ENCODE data around the gene FGF19. TPM values are rescaled to one million over a fixed set of nuclear protein-coding genes. Genes with fewer than 3 reads are reported as not detected.

Gene FGF19
- total RNA-seq, 1 experiment from 2014 or later = not detected

- no peak for DNase-seq (ENCODE audit: low read depth)
Observed at GRCh38 chr11:69718147-69718546, 14.3 kb upstream of the FGF19 start.

DNA sequence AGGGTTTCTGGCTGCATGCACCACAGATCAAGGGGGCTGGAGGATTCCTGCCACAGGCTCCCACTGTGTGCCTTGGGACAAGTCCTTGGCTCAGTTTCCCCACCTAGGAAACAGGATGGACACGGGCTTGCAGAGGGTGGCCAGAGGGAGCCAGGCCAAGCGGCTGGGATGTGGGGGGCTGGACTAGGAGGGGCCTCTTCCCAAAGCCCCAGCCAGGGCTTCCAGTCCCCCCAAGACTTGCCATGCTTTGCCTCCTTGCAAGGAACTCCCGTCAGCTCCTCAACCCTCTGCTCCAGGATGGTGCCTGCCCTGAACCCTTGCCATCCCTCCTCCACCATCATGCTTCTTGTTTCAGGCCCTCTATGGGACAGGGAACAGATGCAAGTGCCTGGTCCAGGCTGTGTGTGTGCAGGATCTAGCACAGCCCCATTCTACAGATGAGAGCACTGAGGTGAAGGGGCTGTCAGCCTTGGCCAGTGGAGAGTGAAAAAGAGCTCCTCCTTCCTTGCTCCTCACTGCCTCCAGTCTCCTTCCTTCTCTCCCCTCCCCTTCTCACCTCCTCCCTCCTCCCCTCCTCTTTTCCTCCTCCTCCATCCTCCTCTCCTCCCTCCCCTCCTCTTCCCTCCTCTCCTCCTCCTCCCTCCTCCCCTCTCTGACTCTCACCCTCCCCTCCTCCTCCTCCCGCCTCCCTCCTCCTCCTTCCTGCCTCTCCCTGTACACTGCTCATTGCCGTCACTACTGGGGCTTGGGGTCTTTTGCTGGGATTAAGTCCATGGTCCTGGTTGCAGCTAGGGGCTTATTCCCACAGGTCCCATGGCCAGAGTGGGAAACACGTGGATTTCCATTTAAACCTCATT is 13.3 kb upstream of the FGF19 start:
- DNase-seq (ENCODE audit: low read depth) = no peak

- no peak for DNase-seq (ENCODE audit: low read depth)
Observed at GRCh38 chr11:69716099-69716498, 12.3 kb upstream of the FGF19 start.

- DNase-seq (ENCODE audit: low read depth) = no peak
Observed at GRCh38 chr11:69715446-69715845, 11.6 kb upstream of the FGF19 start.

DNA sequence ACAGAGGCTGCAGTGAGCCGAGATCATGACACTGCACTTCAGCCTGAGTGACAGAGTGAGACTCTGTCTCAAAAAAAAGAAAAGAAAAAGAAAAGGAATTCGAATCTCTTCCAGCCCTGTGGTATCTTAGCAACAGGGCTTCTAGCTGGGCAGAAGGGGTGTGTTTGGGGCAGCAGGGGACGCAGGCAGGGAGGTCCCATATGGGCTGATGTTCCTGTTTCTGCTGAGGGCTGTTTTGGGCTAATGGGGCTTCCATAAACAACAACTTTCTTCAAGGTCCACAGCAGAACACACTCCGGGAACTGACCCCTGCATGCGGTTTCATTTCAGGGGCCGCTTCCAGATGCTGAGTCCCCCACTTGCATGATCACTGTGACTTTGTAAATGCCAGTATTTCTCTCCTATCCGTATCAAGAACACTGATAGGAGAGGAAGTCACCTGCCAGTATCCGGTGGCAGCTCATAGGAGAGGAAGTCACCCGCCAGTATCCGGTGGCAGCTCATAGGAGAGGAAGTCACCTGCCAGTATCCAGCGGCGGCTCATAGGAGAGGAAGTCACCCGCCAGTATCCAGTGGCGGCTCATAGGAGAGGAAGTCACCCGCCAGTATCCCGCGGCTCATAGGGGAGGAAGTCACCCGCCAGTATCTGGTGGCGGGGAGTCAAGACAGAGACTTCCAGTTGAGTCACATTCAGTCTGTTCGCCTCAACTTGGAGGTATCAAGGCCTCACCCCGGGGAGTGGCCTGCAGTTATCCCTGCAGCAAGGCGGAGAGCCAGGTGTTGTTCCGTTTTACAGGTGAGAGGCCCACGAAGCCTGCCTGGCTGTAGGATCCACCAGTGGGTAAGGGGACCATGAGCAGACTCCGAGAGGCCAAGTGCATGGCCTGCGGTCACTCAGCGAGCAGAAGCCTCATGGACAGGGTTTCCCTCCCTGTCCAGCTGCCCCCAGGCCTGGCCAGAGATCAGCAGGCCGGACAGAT is 8.3 kb upstream of the FGF19 start:
- no peak for DNase-seq (ENCODE audit: low read depth)

- DNase-seq (ENCODE audit: low read depth) = no peak
Observed at GRCh38 chr11:69708736-69709401, 5.0 kb upstream of the FGF19 start.

DNA sequence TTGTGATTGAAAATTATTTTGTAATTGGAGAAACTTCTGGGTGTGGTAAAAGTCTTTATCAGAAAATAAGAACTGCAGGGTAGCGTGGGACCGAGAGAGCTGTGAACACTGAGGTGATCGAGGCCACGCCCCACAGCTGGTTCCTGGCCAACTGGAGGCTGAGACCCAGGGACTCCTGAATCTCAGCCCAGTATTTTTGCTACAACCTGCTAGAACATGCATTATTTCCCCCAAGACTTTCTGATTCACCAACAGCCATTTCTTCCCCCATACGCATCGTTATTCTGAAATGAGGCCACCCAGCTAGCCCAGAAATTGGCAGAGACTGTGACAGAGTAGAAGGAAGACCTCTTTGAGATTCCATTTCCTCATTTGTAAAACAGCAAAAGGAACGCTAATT is 3.4 kb upstream of the FGF19 start:
- no peak for DNase-seq (ENCODE audit: low read depth)

- no peak for DNase-seq (ENCODE audit: low read depth)
Observed at GRCh38 chr11:69705901-69706787, 2.3 kb upstream of the FGF19 start.

GRCh38 chr11:69705351-69705811 is 1.6 kb upstream of the FGF19 start:
- no peak for DNase-seq (ENCODE audit: low read depth)

DNA sequence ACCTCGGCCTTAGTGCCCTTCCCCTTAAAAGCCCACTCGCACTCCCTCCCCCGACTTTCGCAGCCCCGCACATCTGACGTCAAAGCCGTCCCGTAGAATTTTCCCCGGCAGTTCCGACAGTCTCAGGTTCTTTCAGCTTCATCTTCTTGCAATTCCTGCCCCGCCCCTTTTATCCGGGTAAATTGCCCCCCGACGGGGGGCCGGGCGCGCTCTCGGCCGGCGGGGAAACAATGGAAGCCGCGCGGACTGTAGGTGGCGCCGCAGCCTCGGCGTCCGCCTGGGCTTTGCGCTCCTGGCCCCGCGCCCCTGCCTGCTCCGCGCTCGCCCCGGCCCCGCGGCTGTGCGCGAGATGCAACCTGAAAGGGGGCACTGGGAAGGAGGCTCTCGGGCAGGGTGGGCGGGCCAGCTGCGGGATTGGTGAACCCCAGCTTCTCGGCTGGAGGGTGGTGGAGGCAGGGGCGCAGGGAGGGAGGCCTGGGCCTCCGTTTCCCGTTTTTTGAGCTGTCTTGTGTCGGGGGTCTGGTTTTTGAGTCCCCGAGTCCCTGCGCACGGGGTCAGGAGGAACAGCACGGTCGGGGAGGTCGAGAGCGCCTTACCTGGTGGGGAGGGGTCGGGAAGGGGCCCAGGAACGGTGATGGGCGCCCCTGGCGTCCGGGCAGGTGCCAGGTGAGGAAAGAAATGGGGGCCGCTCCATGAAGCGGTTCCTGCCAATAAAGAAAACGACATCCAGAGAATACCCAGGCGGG is 859 bp upstream of the FGF19 start:
- no peak for DNase-seq (ENCODE audit: low read depth)

DNA sequence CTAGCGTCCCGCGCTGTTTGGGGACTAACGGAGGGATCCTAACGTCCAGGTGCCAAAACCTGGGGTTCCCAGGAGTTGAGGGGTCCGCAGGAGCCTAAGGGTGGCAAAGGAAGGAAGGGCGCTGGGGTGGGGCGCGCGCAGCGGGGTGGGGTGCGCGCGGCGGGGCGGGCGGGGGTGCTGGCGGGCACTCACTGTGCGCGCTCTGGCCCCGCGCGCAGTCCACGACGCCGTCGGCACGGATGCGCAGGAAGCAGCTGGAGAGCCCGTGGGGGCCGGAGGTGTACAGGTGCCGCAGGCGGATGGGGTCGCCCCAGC is 412 bp downstream of the FGF19 start:
- no peak for DNase-seq (ENCODE audit: low read depth)

GRCh38 chr11:69702769-69703452 is 911 bp downstream of the FGF19 start:
- DNase-seq (ENCODE audit: low read depth) = no peak

DNA sequence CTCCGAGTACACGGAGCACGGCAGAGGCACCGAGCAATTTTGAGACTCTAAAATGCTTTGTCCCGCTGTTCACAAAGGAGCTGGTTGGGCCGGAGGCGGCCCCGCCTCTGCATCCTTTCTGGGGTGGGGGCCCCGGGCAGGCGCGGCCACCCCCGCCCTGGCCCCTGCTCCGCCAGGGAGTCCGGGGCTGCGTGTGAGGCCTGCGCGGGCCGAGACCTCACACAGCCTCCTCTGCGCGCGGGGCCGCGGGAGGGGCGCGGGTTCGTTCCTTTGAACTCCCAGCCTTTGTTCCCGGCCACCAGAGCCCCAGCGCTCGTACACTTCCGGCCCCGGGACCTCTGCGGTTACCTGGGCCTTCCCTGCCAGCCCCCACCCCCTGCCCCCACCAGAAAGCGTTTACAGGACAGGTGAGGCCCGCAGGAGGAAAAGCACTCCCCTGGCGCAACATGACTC is 1.6 kb downstream of the FGF19 start:
- DNase-seq (ENCODE audit: low read depth) = no peak

DNA sequence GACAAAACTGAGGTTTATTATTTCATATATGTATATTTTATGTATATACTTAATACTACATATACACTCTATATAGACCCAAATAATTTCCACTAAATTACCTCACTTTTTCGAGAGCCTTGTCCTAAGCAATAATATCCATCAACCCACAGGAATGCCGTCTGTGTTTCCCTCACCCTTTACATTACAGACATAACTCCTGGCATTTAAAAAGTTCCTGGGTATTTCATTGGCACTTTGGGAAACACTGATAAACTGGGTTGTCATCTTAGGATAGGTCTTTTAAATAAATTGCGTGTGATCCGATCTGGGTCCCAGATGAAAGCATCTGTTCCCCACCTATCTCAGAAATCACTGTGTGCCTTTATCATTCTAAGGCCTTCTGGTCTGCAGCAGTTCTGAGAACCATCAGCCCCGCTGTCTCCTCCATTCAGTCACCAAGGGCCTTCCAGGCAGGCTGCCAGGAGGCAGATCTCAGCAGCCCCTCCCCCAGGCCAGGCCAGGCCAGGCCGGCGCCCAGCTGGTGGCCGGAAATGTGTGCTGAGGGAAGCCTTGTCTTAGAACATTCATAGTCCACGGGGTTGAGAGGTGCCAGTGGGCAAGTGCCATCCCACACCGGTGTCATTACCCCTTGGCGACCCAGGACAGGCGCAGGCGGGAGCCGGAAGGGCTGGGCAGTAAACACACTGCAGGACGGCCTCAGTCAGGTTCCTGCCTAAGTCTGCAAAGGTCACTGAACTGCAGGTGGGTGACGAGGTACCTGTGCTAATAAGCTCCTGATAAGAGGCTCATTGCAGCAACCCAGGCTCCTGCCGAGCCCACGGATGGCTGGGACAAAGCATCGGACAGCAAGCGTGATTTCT is 3.3 kb downstream of the FGF19 start:
- DNase-seq (ENCODE audit: low read depth) = peak; percentile 81

DNA sequence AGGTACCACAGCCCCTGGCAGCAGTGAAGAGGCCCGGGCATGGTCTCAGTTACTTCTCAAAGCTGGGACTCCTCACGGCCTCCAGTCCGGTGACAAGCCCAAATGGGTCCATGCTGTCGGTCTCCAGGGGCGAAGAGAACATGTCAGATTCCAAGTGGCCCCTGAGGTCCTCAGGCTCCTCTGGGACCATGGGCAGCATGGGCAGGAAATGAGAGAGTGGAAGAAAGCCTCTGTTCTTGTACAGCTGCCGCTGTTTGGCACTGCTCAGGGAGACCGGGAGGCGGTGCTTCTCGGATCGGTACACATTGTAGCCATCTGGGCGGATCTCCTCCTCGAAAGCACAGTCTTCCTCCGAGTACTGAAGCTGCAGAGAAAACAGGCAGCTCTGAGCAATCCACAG is 4.6 kb downstream of the FGF19 start:
- no peak for DNase-seq (ENCODE audit: low read depth)

DNA sequence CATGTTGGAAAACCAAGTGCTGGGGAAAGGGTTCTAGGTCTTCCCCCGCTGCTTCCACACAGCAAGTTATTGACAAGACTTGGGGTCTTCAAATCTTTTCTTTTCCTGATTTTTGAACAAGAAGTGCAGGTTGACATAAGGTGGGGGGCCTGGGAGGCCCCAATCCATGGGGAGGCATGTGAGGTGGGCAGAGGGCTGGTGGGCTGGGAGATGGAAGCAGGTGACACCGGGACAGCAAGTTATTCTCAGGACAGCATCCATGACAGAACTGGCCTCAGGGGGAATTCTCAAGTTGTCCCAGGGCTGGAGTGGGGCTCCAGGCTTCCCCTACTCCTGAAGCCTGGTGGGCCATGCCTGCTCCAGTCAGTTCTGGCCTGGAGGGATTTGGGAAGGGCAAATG is 5.5 kb downstream of the FGF19 start:
- DNase-seq (ENCODE audit: low read depth) = no peak

GRCh38 chr11:69697861-69698260 is 6.0 kb downstream of the FGF19 start:
- DNase-seq (ENCODE audit: low read depth) = no peak

DNA sequence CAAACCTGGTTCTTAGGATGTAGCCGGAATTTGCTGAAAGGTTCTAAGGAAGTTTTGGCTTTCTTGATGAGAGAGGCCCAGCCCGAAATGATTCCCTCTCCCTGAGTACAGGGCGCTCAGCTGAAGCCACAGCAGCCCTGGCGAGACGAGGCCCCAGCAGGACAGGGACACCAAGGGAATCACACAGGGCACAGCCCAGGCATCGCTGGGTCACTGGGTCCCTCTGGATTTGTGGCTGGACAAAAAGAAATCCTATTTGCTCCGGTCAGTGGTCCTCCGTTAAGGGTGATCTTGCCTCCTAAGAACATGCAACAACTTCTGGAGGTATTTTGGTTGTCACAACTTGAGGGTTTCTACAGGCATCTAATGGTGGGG is 6.4 kb downstream of the FGF19 start:
- DNase-seq (ENCODE audit: low read depth) = no peak
